Neuronal stem cell (in vitro differentiated cells): ENCODE results near the gene FADS3.

Experiments
- DNase-seq: peaks from one replicate; pipeline ENCODE4 v3.0.0-alpha.2; 2013; ENCODE audit warnings: low spot score
- H2AFZ ChIP-seq: one replicate; pipeline ENCODE4 v1.6.1; 2013; ENCODE audit warnings: mild to moderate bottlenecking, low read length, inconsistent platforms
- H2AK5ac ChIP-seq: 2 replicates; pipeline ENCODE4 v1.6.1; 2013; ENCODE audit warnings: low read depth, mild to moderate bottlenecking, inconsistent platforms, low read length, moderate library complexity, mixed read lengths
- H2BK120ac ChIP-seq: 2 replicates; pipeline ENCODE4 v1.6.1; 2013; ENCODE audit warnings: low read depth, mild to moderate bottlenecking, inconsistent platforms, low read length, moderate library complexity, mixed read lengths
- H2BK12ac ChIP-seq: one replicate; pipeline ENCODE4 v1.6.1; 2013; ENCODE audit warnings: low read length, inconsistent platforms
- H2BK15ac ChIP-seq: 2 replicates; pipeline ENCODE4 v1.6.1; 2013; ENCODE audit warnings: mild to moderate bottlenecking, low read length, inconsistent platforms, mixed read lengths
- H2BK5ac ChIP-seq: one replicate; pipeline ENCODE4 v1.6.1; 2013; ENCODE audit warnings: inconsistent platforms, mild to moderate bottlenecking, low read length, moderate library complexity
- H3K14ac ChIP-seq: one replicate; pipeline ENCODE4 v1.6.1; 2013; ENCODE audit warnings: low read length, inconsistent platforms
- H3K18ac ChIP-seq: 2 replicates; pipeline ENCODE4 v1.6.1; 2013; ENCODE audit warnings: low read length, inconsistent platforms
- H3K23ac ChIP-seq: 2 replicates; pipeline ENCODE4 v1.6.1; 2013; ENCODE audit warnings: low read depth, mild to moderate bottlenecking, mixed read lengths, low read length, inconsistent platforms; ENCODE audit not compliant: poor library complexity
- H3K27ac ChIP-seq: replicated peaks from 3 replicates; pipeline ENCODE4 v1.5.1; 2013; ENCODE audit warnings: low read length, inconsistent platforms
- H3K27me3 ChIP-seq, 3 experiments: 2 replicates each; pipeline ENCODE4 v1.6.1; 2013; ENCODE audit warnings: low read length in 3 of 3, mild to moderate bottlenecking in 2 of 3, inconsistent platforms in 1 of 3, low read depth in 1 of 3, mixed read lengths in 1 of 3, moderate library complexity in 1 of 3; ENCODE audit not compliant: control insufficient read depth in 3 of 3, insufficient read depth in 3 of 3
- H3K36me3 ChIP-seq, 2 donors: replicated peaks in 1 of 2; 2 replicates each; pipeline ENCODE4 v1.6.1; 2013; ENCODE audit warnings: low read length in 2 of 2; ENCODE audit not compliant: control insufficient read depth in 2 of 2, insufficient read depth in 2 of 2
- H3K4ac ChIP-seq: 2 replicates; pipeline ENCODE4 v1.6.1; 2013; ENCODE audit warnings: inconsistent platforms, mild to moderate bottlenecking, low read length, moderate library complexity
- H3K4me1 ChIP-seq, 2 donors: 1 replicate in 1 of 2; 2 replicates in 1 of 2; pipeline ENCODE4 v1.6.1; 2013; ENCODE audit warnings: low read length in 2 of 2, low read depth in 1 of 2; ENCODE audit not compliant: control insufficient read depth in 2 of 2, insufficient read depth in 1 of 2
- H3K4me2 ChIP-seq: one replicate; pipeline ENCODE4 v1.6.1; 2013; ENCODE audit warnings: mild to moderate bottlenecking, low read length, inconsistent platforms; ENCODE audit not compliant: insufficient read depth, poor library complexity, severe bottlenecking
- H3K4me3 ChIP-seq, 2 donors: 2 replicates each; pipeline ENCODE4 v1.5.1; 2013; ENCODE audit warnings: low read length in 2 of 2, mild to moderate bottlenecking in 2 of 2, inconsistent platforms in 1 of 2, moderate library complexity in 1 of 2
- H3K79me1 ChIP-seq: one replicate; pipeline ENCODE4 v1.6.1; 2013; ENCODE audit warnings: low read depth, mild to moderate bottlenecking, inconsistent platforms, low read length, moderate library complexity
- H3K9ac ChIP-seq: one replicate; pipeline ENCODE4 v1.6.1; 2013; ENCODE audit warnings: mild to moderate bottlenecking, low read depth, low read length, inconsistent platforms; ENCODE audit not compliant: poor library complexity
- H3K9me3 ChIP-seq, 2 donors: replicated peaks in 1 of 2; 2 replicates each; pipeline versions ENCODE3 to v1.6.1; 2013; ENCODE audit warnings: low read length in 2 of 2, mild to moderate bottlenecking in 2 of 2, inconsistent platforms in 1 of 2, low read depth in 1 of 2, mixed read lengths in 1 of 2, moderate library complexity in 1 of 2; ENCODE audit not compliant: control insufficient read depth in 2 of 2, insufficient read depth in 1 of 2
- H4K8ac ChIP-seq: one replicate; pipeline ENCODE4 v1.6.1; 2013; ENCODE audit warnings: low read depth, mild to moderate bottlenecking, inconsistent platforms, low read length, moderate library complexity
- H4K91ac ChIP-seq: one replicate; pipeline ENCODE4 v1.6.1; 2013; ENCODE audit warnings: low read length, low read depth, mild to moderate bottlenecking, inconsistent platforms; ENCODE audit not compliant: poor library complexity
- WGBS, 2 donors: extraction: QIAGEN DNeasy Blood & Tissue Kit; methylation state at CpG; one replicate each; pipeline ENCODE4 v1.1.7; 2013; ENCODE audit warnings: missing lambda C conversion rate in 2 of 2, mixed read lengths in 1 of 2; ENCODE audit not compliant: insufficient read length in 2 of 2, insufficient replicate concordance in 1 of 2; ENCODE audit errors: extremely low coverage in 2 of 2; 5-methylcytosine and 5-hydroxymethylcytosine counted together

The FADS3 gene

DNA sequence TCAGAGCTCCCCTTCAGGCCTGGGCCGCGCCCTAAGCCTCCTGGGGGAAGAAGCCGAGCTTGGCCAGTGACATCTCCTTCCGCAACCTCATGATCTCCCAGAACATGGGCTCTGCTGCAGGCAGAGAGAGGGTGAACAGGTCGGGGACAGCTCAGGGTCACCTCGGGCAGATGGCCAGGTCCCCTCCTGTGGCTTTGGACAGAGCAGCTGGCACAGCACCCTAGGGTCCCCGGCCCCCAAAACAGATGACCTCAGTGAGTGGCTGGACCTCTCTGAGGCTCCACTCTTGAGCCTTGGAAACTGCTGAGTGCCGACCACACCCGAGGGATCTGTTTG is 6.9 kb upstream of the FADS3 start:
- no CpG with 5 or more reads among the region's 9 CpGs for WGBS, 2 donors
- Histone ChIP-seq H3K9me3 (no peaks in the 10 kb centered on the region), H2BK120ac (peak overlapping the region; percentile 74), H2AFZ (peak overlapping the region; percentile 61), H2BK15ac (peak overlapping the region; percentile 95), H3K14ac (peak overlapping the region; percentile 47), H3K4ac (no peak overlapping the region), H3K23ac (peak overlapping the region; percentile 17), H3K4me2 (no peak overlapping the region), H3K4me1 (peaks cover 0 to 1% of the 10 kb centered on the region in 2 donors), H2BK5ac (peak overlapping the region; percentile 89), H2AK5ac (peak overlapping the region; percentile 79), H3K18ac (peak overlapping the region; percentile 53), H3K79me1 (no peaks in the 10 kb centered on the region), H3K27ac (no peak overlapping the region), H2BK12ac (peak overlapping the region; percentile 52), H3K4me3 (no peak overlapping the region), H3K27me3 (no peaks in the 10 kb centered on the region), H4K8ac (peak overlapping the region; percentile 57), H3K9ac (peak overlapping the region; percentile 40), H4K91ac (peak overlapping the region; percentile 43), H3K36me3 (no peaks in the 10 kb centered on the region)
- DNase-seq = no peak

- Histone ChIP-seq H2BK5ac (peak overlapping the region; percentile 89), H4K8ac (peak overlapping the region; percentile 52), H3K36me3 (no peaks in the 10 kb centered on the region), H3K4me1 (peaks cover 0 to 1% of the 10 kb centered on the region in 2 donors), H3K18ac (peak overlapping the region; percentile 74), H3K9me3 (no peaks in the 10 kb centered on the region), H2BK12ac (peak overlapping the region; percentile 52), H2AFZ (peak overlapping the region; percentile 61), H3K27ac (no peak overlapping the region), H3K4me2 (no peak overlapping the region), H2BK120ac (peak overlapping the region; percentile 74), H2BK15ac (peak overlapping the region; percentile 95), H3K4me3 (no peak overlapping the region), H3K9ac (peak overlapping the region; percentile 71), H4K91ac (no peak overlapping the region), H3K23ac (peak overlapping the region; percentile 55), H3K27me3 (peaks cover 0 to 5% (median 0%) of the 10 kb centered on the region in 3 experiments), H3K14ac (no peak overlapping the region), H3K4ac (no peak overlapping the region), H3K79me1 (no peaks in the 10 kb centered on the region), H2AK5ac (peak overlapping the region; percentile 79)
- no CpG with 5 or more reads among the region's 17 CpGs for WGBS, 2 donors
- DNase-seq = peak; percentile 74
Observed at GRCh38 chr11:61897387-61898246, 6.3 kb upstream of the FADS3 start.

DNA sequence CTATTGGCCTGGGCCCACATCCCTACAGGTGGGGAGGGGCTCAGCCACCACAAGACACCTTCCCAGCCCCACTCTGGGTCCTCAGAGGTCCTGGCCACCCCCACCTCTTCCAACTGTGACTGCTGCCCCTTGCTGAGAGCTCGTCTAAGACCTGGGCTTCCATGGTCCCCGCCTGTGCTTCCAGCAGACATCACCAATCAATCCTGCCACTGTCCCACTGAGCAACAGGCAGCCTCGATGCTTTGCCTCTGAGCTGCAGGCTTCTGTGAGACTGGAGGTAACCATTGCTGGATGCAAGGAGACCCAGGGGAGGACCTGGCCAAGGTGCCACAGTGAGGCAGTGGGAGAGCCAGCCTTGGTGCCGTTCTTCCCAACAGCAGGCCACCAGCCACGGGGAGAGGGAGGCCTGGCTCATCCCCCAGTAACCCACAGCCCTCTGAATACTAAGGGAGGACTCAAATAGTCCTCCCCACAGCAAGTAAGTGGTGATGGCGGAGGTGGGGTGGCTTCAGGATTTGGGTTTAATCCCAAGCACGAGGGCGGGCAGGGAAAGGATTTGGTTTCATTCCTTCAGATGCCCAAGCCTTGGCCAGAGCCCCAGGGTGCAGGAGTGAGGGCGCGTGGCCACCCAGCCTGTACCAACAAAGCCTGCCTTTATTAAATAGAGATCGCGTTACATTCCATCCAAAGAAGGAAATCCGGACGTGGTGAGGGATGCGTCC is 5.5 kb upstream of the FADS3 start:
- Histone ChIP-seq H2BK5ac (no peak overlapping the region), H2AK5ac (peak overlapping the region; percentile 59), H3K79me1 (no peaks in the 10 kb centered on the region), H3K36me3 (no peaks in the 10 kb centered on the region), H3K9me3 (no peaks in the 10 kb centered on the region), H3K27me3 (peaks cover 0 to 7% (median 0%) of the 10 kb centered on the region in 3 experiments), H2BK15ac (peak overlapping the region; percentile 88), H3K27ac (no peak overlapping the region), H2BK12ac (peak overlapping the region; percentile 41), H3K18ac (peak overlapping the region; percentile 74), H2BK120ac (no peak overlapping the region), H4K8ac (peak overlapping the region; percentile 52), H3K14ac (no peak overlapping the region), H3K4me2 (no peak overlapping the region), H4K91ac (no peak overlapping the region), H3K9ac (no peak overlapping the region), H2AFZ (no peak overlapping the region), H3K4me3 (no peak overlapping the region), H3K4ac (no peak overlapping the region), H3K23ac (peak overlapping the region; percentile 91), H3K4me1 (peaks cover 0 to 4% of the 10 kb centered on the region in 2 donors)
- WGBS, 2 donors = no CpG with 5 or more reads among the region's 15 CpGs
- DNase-seq = no peak

GRCh38 chr11:61895718-61896059 is 4.3 kb upstream of the FADS3 start:
- no peak overlapping the region for H2BK12ac ChIP-seq
- H3K4me3 ChIP-seq = no peak overlapping the region
- H3K79me1 ChIP-seq = no peaks in the 10 kb centered on the region
- H3K18ac ChIP-seq = no peak overlapping the region
- no peak overlapping the region for H2BK120ac ChIP-seq
- no peak overlapping the region for H2BK5ac ChIP-seq
- no peak overlapping the region for H4K8ac ChIP-seq
- H3K36me3 ChIP-seq = no peaks in the 10 kb centered on the region
- no peak overlapping the region for H3K4me2 ChIP-seq
- no peaks in the 10 kb centered on the region for H3K9me3 ChIP-seq
- H2AFZ ChIP-seq = no peak overlapping the region
- no peak overlapping the region for H3K27ac ChIP-seq
- no CpG with 5 or more reads among the region's 4 CpGs for WGBS, 2 donors
- H3K9ac ChIP-seq = no peak overlapping the region
- H3K14ac ChIP-seq = no peak overlapping the region
- no peak overlapping the region for H4K91ac ChIP-seq
- H3K4ac ChIP-seq = no peak overlapping the region
- peak overlapping the region; percentile 63 for H2AK5ac ChIP-seq
- H3K27me3 ChIP-seq = peaks cover 0 to 12% (median 0%) of the 10 kb centered on the region in 3 experiments
- H3K4me1 ChIP-seq = peaks cover 5 to 6% of the 10 kb centered on the region in 2 donors
- H2BK15ac ChIP-seq = peak overlapping the region; percentile 55
- no peak overlapping the region for H3K23ac ChIP-seq
- no peak for DNase-seq
